ENCODE results near the gene TTI1.

DNA sequence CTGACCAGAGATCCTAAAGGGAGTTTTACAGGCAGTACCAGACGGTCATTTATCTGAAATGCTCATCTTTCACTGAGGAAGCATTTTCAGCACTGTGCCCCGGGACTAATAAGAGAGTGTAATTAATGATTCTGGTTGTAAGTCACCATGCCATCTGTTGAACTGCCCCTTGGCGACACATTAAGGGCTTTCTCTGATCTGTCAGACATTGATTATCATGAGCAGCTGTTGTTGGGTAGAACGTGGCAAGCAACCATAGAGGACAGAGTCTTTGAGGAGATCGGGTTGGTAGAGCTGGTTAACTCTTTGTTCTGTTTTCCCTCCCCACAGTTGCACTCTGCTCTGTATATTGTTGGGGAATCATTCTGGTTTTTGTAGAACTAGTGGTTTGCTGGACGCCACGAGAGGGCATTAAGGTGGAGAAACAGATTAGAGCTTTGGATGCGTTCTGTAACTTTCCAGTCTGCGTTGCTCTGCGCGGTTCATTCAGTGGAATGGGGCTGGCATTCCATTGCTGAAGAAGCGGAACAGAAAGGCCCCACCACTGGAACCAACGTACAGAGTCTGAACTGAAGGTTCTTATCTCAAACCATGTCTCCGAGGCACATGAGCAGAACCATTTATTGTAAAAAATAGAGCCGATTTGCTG lies 34.6 kb upstream of the TTI1 start:
- TF ChIP-seq, protein P1, sequence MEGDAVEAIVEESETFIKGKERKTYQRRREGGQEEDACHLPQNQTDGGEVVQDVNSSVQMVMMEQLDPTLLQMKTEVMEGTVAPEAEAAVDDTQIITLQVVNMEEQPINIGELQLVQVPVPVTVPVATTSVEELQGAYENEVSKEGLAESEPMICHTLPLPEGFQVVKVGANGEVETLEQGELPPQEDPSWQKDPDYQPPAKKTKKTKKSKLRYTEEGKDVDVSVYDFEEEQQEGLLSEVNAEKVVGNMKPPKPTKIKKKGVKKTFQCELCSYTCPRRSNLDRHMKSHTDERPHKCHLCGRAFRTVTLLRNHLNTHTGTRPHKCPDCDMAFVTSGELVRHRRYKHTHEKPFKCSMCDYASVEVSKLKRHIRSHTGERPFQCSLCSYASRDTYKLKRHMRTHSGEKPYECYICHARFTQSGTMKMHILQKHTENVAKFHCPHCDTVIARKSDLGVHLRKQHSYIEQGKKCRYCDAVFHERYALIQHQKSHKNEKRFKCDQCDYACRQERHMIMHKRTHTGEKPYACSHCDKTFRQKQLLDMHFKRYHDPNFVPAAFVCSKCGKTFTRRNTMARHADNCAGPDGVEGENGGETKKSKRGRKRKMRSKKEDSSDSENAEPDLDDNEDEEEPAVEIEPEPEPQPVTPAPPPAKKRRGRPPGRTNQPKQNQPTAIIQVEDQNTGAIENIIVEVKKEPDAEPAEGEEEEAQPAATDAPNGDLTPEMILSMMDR (IDR thresholded peaks at IDR 0.05; ENCODE audit: insufficient read depth, low read depth, low read length), result no peak
- no peak for TF ChIP-seq EZH2 (IDR thresholded peaks at IDR 0.05; ENCODE audit: insufficient read depth, low read length)
